Hematopoietic multipotent progenitor cell treated with erythropoietin and hydrocortisone succinate and interleukin-3 and kit ligand, for 6 days (in vitro differentiated cells): ENCODE data around the gene LARGE1.
"Not testable (repeated sequence)": the region's sequence is repeated elsewhere in the genome, so short reads cannot be mapped to it uniquely, and the experiment has no call there.

Experiments
- DNase-seq: peaks from one replicate; pipeline ENCODE4 v3.0.0-alpha.2; 2015

The LARGE1 gene

DNA sequence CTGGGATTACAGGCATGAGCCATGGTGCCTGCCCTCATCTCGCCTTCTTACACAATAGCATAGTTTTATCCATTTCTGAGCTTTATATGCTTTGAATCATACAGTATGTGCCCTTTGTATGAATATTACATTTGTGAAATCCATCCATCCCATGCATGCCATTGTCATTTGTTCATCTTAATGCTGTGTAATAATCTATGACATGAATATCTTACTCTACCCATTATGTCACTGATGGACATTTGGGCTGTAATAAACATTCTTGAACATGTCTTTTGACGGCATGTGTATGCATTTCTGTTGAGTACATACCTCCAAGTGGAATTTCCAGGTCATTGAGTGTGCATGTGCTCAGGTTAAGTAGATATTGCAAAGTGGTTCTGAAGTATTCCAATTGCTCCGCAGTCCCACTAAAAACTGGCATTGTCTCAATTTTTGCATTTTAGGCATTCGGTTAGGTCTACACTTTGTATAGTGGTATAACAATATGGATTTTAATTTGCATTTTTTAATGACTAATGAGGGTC, 522.8 kb downstream of the LARGE1 start:
- DNase-seq: no peak

- no peak for DNase-seq
These were observed 526.8 kb downstream of the LARGE1 start for GRCh38 chr22:33393432-33393831.

DNA sequence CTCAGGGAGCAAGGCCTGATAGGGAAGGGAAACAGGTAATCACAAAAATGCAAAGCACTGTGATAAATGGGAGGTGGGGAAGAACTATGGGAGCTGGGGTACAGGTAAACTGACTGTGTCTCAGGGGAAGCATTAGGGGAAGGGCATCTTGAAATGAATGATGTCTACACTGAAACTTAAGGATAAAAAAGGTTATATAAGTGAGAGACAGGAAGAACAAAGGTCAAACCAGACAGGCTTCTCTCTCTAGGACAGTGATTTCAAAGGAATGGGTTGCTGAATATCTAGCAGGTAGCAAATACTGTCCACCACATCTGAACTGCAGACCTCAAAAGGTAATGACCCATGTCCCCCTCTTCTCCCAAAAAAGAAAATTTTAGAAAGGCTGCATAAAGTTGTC, 529.0 kb downstream of the LARGE1 start:
- no peak for DNase-seq

- DNase-seq: no peak
These were observed 530.3 kb downstream of the LARGE1 start for GRCh38 chr22:33389936-33390335.

DNA sequence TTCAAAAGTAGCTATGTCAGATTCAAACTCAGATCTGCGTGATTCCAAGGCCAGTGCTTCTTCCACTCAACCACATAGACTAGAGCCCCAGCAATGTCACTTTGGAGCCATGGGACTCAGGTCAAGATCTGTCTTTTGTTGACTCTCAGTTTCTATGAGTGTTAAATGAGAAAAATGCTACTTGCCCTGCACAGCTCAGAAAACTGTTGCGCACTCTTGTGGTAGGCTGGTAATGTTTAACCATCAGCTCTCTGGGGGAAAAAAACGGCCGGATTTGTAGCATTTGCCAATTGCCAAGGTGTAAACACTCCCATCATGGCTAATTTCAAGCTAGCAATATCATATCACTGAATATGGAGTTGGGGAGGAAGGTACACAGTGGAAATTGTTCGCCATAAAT, 534.0 kb downstream of the LARGE1 start:
- DNase-seq: no peak

GRCh38 chr22:33385611-33386010, 534.7 kb downstream of the LARGE1 start:
- no peak for DNase-seq

DNA sequence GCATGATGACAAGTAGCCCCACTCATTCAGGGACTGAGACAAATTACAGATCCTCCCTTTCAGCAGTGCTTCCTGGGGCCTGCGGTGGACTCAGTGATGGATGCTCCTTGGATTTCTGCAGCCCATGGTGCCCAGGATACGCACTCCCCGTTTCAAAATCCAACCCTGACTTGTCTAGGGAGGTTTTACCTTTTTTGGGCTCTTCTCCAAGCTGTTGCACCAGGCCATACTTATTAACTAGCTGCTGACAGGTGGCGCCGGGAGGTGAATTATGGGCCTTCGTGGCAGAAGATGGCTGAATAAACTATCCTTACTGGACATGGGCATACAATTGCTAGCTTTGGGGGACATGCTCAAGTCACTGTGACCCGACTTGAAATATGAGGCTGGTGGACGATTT, 537.8 kb downstream of the LARGE1 start:
- no peak for DNase-seq

DNA sequence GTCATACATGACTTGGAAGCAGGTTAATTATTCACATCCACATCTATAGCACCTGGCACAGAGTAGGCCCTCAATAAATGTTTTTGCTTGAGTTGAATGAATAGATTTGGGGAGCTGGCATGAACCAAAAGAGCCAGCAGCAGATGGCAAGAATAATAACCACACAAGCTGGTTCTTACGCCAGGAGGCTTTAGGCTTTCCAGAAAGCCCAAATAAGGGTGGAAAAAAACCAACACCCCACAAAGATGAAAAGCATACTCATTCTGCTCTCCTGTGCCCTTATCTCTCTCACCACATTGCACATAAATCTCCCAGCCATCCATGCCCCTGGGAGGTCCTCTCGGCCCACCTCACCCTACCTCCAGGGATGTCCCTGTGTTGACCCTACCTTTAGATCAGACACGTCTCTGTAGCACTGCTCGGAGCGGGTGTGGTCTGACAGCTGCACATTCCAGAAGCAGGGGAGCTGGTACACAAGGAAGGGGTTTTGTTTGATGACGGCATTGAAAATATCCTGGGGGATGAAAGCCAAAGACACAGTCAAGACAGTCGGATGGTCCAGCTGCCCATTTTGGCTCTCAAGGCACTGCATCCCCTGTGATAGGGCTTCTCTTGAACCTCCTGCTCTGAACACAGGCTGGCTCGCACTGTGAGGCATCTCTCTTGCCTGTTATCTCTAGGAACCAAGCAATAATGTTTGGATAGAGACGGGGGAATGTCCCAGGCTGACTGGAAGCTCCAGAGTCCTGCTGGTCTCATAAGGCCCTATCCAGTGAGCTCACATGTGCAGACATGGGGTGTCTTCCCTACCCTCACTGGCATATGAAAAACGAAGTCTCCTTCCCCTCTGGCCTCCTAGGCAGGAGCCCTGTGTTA, 538.5 kb downstream of the LARGE1 start:
- no peak for DNase-seq

GRCh38 chr22:33380789-33381530, 539.3 kb downstream of the LARGE1 start:
- no peak for DNase-seq

DNA sequence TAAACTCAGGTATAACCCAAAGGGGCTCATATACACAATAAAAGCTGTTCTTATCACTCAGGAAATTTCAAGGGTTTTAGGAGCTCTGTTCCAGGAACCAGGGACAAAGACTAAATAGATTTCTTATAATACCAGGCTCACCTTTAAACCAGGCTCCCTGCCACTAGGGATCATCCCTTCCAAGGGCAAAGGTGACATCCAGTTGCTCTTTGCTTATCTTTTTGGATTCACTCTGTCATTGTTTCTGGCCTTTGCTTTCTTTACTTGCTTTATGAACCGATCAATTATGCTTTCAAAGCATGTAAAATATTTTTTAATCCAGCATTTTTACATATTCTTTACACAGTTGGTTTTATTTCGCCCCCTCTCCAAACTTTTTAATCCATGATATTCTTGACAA, 540.4 kb downstream of the LARGE1 start:
- no peak for DNase-seq

GRCh38 chr22:33372875-33373274, 547.4 kb downstream of the LARGE1 start:
- DNase-seq: no peak

- not testable (repeated sequence) for DNase-seq
These were observed 557.0 kb downstream of the LARGE1 start for GRCh38 chr22:33363256-33363655.

- no peak for DNase-seq
These were observed 557.6 kb downstream of the LARGE1 start for GRCh38 chr22:33362702-33363101.

GRCh38 chr22:33361581-33361980, 558.7 kb downstream of the LARGE1 start:
- no peak for DNase-seq

- no peak for DNase-seq
These were observed 562.3 kb downstream of the LARGE1 start for GRCh38 chr22:33357981-33358399.

GRCh38 chr22:33354928-33355327, 565.3 kb downstream of the LARGE1 start:
- DNase-seq: no peak

- DNase-seq: no peak
These were observed 566.8 kb downstream of the LARGE1 start for GRCh38 chr22:33353502-33353901.

- no peak for DNase-seq
These were observed 567.5 kb downstream of the LARGE1 start for GRCh38 chr22:33352768-33353167.

DNA sequence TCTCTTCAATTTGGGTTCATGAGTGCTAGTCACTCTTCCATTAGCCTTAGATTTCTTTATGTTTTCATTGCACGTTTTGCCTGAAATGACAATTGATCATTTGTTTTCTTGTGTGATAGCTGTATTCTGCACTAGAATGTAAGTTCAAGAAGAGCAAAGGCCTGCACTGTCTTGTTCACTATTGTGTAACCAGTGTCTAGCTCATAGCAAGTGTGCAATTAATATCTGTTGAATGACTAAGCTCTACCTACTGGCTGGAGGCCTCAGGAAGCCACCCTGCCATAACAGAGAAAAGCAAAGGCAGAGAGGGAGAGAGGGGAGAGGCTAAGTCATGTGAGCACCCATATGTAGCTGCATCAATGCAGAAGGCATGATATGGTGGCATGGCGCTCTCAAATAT, 569.3 kb downstream of the LARGE1 start:
- DNase-seq: no peak

DNA sequence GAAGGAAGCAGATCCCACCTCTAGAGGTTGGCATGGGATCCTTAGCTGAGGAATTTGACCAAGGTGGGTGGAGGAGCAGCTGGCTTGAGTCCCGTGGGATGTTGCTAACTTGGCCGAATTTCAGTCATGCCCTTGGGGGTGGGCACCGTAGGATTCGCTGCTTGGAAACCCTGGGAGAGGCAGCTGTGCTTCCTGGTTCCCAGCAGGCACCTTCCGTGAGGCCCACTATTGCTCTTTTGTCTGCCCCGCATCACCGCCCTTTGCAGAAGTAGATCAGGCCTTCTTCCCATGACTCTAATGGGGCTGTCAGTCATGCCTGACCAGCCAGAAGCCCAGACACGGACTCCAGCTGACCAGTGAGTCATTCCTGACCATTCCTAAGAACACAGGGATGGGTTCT, 569.8 kb downstream of the LARGE1 start:
- no peak for DNase-seq

DNA sequence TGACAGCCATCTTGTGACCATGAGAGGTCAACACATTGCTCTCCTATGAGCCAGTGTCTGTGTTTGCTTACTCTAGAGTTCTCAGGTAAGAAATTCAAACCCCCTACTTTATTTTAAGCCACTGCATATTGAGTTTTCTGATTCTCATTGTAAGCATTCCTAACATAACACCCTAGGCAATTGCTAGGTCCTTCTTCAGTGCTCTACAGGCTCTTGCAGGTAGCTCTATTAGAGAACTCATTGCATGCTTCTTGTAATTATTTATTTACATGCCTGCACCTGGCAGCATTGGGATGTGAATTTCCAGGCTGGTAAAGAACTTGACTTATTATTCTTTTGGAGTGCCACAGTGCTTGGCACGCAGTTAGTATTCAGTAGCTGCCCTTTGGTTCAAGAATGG, 573.3 kb downstream of the LARGE1 start:
- DNase-seq: no peak

DNA sequence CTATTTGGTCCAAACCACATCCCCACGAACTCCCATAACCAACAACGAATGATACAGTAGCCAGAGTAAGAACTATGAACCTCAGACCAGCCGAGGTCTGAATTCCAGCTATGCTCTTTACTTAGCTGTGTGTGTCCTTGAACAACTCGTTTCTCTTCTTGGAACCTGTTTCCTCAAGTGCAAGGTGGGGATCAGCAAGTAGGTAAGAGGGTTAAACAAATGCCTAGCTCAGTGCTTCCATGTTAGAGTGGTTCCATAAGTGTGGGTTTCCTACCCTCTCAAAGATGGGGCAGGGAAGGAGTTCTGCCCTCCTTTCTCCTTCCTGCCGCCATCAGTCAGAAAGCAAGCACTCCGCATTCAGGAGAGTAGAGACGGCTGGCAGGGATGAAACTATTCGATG, 578.7 kb downstream of the LARGE1 start:
- DNase-seq: no peak

GRCh38 chr22:33337524-33337923, 582.8 kb downstream of the LARGE1 start:
- DNase-seq: no peak
